LNCaP clone FGC (cell line): Measurements from ENCODE around the gene TRANK1.
"Not testable (repeated sequence)": the region's sequence is repeated elsewhere in the genome, so short reads cannot be mapped to it uniquely, and the experiment has no call there.

ENCODE experiments used
- DNase-seq: peaks from one replicate; pipeline ENCODE4 v3.0.0-alpha.2; 2011; ENCODE audit warnings: low read depth
- H3K4me3 ChIP-seq: 2 replicates; pipeline ENCODE4 v1.5.1; 2011; ENCODE audit warnings: mild to moderate bottlenecking, low read depth, low read length, control low read depth
- TF ChIP-seq, protein P1 (sequence below): IDR thresholded peaks from 2 replicates; pipeline ENCODE4 v1.5.1; 2012; ENCODE audit warnings: mild to moderate bottlenecking; ENCODE audit not compliant: control insufficient read depth, insufficient read depth; ENCODE audit errors: extremely low read depth

Gene TRANK1

DNA sequence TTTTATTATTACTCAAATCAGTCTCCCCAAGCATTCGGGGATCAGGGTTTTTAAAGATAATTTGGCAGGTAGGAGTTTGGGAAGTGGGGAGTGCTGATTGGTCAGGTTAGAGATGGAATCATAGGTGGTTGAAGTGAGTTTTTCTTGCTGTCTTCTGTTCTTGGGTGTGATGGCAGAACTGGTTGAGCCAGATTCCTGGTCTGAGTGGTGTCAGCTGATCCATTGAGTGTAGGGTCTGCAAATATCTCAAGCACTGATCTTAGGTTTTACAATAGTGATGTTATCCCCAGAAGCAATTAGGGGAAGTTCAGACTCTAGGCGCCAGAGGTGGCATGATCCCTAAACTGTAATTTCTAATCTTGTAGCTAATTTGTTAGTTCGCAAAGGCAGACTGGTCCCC, 20.6 kb upstream of the TRANK1 start:
- TF ChIP-seq, protein P1, sequence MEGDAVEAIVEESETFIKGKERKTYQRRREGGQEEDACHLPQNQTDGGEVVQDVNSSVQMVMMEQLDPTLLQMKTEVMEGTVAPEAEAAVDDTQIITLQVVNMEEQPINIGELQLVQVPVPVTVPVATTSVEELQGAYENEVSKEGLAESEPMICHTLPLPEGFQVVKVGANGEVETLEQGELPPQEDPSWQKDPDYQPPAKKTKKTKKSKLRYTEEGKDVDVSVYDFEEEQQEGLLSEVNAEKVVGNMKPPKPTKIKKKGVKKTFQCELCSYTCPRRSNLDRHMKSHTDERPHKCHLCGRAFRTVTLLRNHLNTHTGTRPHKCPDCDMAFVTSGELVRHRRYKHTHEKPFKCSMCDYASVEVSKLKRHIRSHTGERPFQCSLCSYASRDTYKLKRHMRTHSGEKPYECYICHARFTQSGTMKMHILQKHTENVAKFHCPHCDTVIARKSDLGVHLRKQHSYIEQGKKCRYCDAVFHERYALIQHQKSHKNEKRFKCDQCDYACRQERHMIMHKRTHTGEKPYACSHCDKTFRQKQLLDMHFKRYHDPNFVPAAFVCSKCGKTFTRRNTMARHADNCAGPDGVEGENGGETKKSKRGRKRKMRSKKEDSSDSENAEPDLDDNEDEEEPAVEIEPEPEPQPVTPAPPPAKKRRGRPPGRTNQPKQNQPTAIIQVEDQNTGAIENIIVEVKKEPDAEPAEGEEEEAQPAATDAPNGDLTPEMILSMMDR, result no peak
- DNase-seq, result no peak
- H3K4me3 ChIP-seq, result no peak overlapping the region

DNA sequence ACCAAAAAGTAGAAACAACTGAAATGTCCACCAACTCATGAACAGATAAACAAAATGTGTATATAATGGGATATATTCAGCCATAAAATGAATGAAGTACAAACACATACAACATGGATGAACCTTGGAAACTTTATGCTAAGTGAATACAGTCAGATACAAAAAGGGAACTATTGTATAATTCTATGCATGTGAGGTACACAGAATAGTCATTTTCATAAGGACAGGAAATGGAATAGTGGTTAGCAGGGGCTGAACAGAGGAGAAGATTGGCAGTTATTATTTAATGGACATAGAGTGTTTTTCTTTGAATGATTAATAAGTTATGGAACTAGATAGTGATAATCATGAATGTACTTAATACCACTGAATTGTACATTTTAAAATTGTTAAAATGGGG, 20.0 kb upstream of the TRANK1 start:
- no peak overlapping the region for H3K4me3 ChIP-seq
- TF ChIP-seq, protein P1, result no peak
- DNase-seq, result no peak

DNA sequence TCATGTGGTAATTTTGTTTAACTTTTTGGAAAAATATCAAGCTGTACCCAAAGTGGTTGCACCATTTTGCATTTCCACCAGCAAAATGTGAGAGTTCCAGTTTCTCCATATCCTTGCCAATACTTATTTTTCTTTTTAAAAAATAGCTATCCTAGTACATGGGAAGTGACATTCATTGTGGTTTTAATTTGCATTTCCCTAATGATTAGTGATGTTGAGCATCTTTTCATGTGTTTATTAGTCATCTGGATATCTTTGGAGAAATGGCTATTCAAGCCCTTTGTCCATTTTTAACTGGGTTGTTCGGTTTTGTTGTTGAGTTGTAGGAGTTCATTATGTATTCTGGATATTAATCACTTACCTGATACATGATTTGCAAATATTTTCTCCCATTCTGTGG, 19.5 kb upstream of the TRANK1 start:
- no peak overlapping the region for H3K4me3 ChIP-seq
- no peak for DNase-seq

DNA sequence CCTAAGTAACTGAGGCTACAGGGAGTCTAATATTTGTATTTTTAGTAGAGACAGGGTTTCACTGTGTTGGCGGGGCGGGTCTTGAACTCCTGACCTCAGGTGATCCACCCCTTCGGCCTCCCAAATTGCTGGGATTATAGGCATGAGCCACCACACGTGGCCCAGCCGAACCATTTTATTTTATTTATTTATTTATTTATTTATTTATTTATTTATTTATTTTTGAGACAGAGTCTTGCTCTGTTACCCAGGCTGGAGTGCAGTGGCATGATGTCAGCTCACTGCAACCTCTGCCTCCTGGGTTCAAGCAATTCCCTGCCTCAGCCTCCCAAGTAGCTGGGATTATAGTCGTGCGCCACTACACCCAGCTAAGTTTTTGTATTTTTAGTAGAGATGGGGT, 18.2 kb upstream of the TRANK1 start:
- not testable (repeated sequence) for H3K4me3 ChIP-seq, DNase-seq

More for the DNA sequence above, 19.5 kb upstream of the TRANK1 start:
- TF ChIP-seq, protein P1, result no peak

- no peak for DNase-seq
- H3K4me3 ChIP-seq, result no peak overlapping the region
- TF ChIP-seq, protein P1, result no peak
These were observed 15.6 kb upstream of the TRANK1 start for GRCh38 chr3:36960502-36960901.

GRCh38 chr3:36959821-36960220, 15.0 kb upstream of the TRANK1 start:
- no peak overlapping the region for H3K4me3 ChIP-seq
- peak; percentile 34 for DNase-seq
- TF ChIP-seq, protein P1, result no peak

GRCh38 chr3:36957862-36958686, 13.2 kb upstream of the TRANK1 start:
- no peak for DNase-seq

More at GRCh38 chr3:36957862-36958686, 13.2 kb upstream of the TRANK1 start:
- TF ChIP-seq, protein P1, result no peak
- H3K4me3 ChIP-seq, result no peak overlapping the region
